Loucy (cell line): ENCODE data around the gene OR10J5.

Experiments used
- EZH2phosphoT487 ChIP-seq: fragments of 200-600 bp; IDR thresholded peaks from 2 replicates; pipeline ENCODE4 v1.6.1; 2018; ENCODE audit warnings: antibody characterized with exemption, mild to moderate bottlenecking, moderate library complexity, borderline replicate concordance
- TF ChIP-seq, protein P1 (sequence below): fragments of 200-600 bp; sonication (generic); conservative IDR thresholded peaks from 2 replicates; pipeline ENCODE4 v1.5.1; 2014; ENCODE audit warnings: mild to moderate bottlenecking, antibody characterized with exemption, low read length

GRCh38 chr1:159556931-159557369 lies 21.1 kb upstream of the OR10J5 start:
- TF ChIP-seq, protein P1, sequence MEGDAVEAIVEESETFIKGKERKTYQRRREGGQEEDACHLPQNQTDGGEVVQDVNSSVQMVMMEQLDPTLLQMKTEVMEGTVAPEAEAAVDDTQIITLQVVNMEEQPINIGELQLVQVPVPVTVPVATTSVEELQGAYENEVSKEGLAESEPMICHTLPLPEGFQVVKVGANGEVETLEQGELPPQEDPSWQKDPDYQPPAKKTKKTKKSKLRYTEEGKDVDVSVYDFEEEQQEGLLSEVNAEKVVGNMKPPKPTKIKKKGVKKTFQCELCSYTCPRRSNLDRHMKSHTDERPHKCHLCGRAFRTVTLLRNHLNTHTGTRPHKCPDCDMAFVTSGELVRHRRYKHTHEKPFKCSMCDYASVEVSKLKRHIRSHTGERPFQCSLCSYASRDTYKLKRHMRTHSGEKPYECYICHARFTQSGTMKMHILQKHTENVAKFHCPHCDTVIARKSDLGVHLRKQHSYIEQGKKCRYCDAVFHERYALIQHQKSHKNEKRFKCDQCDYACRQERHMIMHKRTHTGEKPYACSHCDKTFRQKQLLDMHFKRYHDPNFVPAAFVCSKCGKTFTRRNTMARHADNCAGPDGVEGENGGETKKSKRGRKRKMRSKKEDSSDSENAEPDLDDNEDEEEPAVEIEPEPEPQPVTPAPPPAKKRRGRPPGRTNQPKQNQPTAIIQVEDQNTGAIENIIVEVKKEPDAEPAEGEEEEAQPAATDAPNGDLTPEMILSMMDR, result no peak
- TF ChIP-seq EZH2phosphoT487, result no peak
